Stomach (tissue), 4 donors: ENCODE data around the gene ANKRD52.

Source experiments
- CTCF ChIP-seq, 7 experiments: fragments of 450-650 bp in 4 of 7; fragments of 200-600 bp in 3 of 7; sonication (generic) in 3 of 7; IDR thresholded peaks; one replicate each; pipeline ENCODE4 v1.5.1; 2016 to 2019; ENCODE audit warnings: antibody characterized with exemption in 7 of 7, control low read depth in 2 of 7, mild to moderate bottlenecking in 1 of 7
- EP300 ChIP-seq: sonication (generic); formaldehyde crosslinking; IDR thresholded peaks from one replicate; pipeline ENCODE4 v1.6.1; 2017; ENCODE audit warnings: antibody characterized with exemption
- POLR2A ChIP-seq, 4 donors: fragments of 450-650 bp; IDR thresholded peaks; one replicate each; pipeline ENCODE4 v1.6.1; 2016; ENCODE audit warnings: antibody characterized with exemption in 4 of 4, control low read depth in 2 of 4, mild to moderate bottlenecking in 1 of 4, moderate library complexity in 1 of 4
- POLR2AphosphoS5 ChIP-seq, 3 donors: sonication (generic); formaldehyde crosslinking; IDR thresholded peaks; one replicate each; pipeline ENCODE4 v1.6.1; 2016; ENCODE audit warnings: antibody characterized with exemption in 3 of 3

GRCh38 chr12:56213878-56214277 is 44.3 kb downstream of the ANKRD52 start:
- TF ChIP-seq POLR2A (IDR thresholded peaks at IDR 0.05) (no peak), CTCF (IDR thresholded peaks at IDR 0.05) (no peak), EP300 (no peak), POLR2AphosphoS5 (IDR thresholded peaks at IDR 0.05) (no peak)
